D721Med (cell line): ENCODE data around the gene C1QTNF3.
"Not testable (repeated sequence)": the region's sequence is repeated elsewhere in the genome, so short reads cannot be mapped to it uniquely, and the experiment has no call there.

Experiments
- DNase-seq: peaks from one replicate; pipeline ENCODE4 v3.0.0; 2011; ENCODE audit warnings: low spot score; ENCODE audit not compliant: insufficient read length
- FAIRE-seq: peaks from 2 replicates; lab custom pipeline; 2011; peaks lifted over from hg19 to GRCh38; lab: Jason Lieb, UNC
- TF ChIP-seq, protein P1 (sequence below): IDR thresholded peaks from 2 replicates; pipeline ENCODE4 v1.5.1; 2012; ENCODE audit warnings: mild to moderate bottlenecking, control low read depth; ENCODE audit not compliant: insufficient read depth; ENCODE audit errors: missing control alignments

C1QTNF3 gene

DNA sequence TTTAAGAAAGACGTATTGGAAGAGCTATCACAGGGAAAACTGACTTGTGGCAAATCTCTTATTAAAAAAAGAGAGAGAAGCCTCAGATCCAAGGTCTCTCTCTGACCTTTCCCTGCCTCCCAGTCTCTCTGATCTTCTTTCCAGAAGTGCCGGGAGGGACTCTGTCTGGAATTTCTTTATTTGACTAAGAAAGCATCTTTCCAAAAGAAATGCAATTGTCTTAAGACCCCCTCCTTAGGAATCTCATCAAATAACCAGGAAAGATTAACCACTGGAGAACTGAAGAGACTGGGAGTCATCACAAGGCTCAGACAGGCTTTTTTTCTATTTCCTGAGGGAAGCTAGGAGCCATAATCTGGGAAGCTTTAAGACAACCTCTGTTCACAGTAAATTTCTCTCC, 4.6 kb downstream of the C1QTNF3 start:
- no peak for FAIRE-seq
- TF ChIP-seq, protein P1, sequence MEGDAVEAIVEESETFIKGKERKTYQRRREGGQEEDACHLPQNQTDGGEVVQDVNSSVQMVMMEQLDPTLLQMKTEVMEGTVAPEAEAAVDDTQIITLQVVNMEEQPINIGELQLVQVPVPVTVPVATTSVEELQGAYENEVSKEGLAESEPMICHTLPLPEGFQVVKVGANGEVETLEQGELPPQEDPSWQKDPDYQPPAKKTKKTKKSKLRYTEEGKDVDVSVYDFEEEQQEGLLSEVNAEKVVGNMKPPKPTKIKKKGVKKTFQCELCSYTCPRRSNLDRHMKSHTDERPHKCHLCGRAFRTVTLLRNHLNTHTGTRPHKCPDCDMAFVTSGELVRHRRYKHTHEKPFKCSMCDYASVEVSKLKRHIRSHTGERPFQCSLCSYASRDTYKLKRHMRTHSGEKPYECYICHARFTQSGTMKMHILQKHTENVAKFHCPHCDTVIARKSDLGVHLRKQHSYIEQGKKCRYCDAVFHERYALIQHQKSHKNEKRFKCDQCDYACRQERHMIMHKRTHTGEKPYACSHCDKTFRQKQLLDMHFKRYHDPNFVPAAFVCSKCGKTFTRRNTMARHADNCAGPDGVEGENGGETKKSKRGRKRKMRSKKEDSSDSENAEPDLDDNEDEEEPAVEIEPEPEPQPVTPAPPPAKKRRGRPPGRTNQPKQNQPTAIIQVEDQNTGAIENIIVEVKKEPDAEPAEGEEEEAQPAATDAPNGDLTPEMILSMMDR, result no peak
- DNase-seq, result no peak

DNA sequence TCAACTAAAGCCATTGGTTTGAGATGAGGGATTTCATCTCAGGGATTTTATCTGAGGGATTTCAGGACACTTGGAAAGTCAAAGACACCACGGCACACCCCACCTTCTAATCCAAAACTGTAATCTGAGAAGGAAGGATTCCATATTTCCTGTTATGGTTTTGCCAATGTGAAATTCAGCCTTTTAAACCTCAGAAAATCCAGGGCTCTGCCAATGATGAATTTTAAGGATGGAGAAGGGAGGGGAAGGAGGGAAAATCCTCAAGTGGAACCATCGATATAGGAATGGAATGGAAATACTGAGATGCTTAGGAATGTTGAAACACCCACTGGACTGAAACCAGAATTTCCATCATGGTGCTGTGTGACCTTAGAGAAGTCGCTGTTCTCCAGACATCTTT, 5.3 kb downstream of the C1QTNF3 start:
- DNase-seq (no peak), FAIRE-seq (no peak)
- TF ChIP-seq, protein P1, result no peak

DNA sequence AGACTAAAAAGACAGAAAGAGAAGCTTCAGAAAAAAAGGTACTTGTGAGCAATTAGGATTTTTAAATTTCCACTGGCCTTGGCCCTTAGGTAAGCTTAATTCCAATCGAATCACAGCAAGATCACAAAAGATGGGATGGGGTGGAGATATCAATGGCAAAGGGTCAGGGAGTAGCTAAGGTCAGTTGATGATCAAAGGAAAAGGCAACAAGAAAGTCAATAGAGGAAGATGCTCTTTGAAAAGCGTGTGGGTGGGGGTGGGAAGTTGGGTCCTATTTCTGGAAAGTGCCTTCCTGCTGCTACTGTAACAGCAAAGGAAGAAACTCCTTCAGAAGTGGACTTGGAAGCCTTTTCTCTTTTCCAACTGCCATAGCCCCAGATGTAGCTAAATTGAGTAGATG, 7.3 kb downstream of the C1QTNF3 start:
- DNase-seq, result no peak
- FAIRE-seq, result no peak
- TF ChIP-seq, protein P1, result no peak

DNA sequence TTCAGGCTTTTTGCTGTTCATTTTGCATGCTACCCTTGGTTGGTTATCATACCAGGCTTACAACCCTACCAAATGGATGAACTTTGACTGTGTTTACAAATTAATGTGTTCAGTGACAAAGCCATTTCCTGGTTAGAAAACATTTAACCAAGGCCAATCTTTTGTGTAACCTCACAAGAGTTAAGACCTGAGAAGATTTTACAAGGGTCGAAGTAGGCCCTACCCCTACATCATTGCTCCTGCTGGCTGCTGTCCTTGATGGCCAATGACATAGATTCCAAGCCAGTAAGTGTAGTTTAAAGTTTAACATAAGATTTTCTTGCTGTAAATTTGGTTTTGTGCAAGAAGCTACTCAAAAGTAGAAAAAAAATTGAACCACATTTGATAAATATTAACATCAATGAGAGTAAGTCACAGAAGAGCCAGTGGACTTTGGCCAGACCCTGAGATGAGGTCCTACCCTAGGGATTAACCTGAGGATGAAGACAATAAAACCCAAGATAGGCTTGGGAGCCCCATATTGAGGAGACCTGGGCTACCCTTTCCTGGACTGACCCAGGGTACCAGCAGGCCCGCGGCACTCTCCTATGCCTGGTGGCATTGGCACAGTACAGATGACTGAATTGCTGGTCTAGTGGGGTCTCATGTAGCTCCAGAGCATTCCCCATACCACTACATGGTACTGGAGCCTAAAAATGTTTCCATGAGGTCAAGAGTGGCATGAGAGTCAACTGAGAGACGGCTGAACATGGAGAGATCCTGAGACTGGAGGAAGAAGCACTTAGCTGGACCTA, 8.3 kb downstream of the C1QTNF3 start:
- FAIRE-seq, result no peak
- TF ChIP-seq, protein P1, result no peak
- DNase-seq, result no peak

DNA sequence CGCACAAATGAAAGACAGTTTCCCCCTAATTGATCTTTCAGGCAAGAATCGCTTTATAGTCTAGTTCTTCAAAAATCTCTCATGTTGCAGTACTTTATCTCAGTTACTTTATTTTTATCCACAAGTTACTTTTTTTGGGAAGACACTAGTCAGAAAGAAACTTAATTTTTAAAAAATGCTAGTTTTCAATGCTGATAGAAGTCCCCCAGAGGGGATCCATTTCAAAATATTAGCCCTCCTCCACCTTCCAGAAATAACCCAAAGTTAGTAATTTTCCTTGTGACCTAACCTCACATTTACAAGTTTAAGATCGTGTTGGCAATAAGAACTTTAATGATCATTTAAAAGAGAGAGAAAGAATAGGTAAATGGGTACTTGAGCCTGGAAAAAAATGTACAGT, 11.0 kb downstream of the C1QTNF3 start:
- FAIRE-seq, result no peak
- DNase-seq, result no peak
- TF ChIP-seq, protein P1, result no peak

DNA sequence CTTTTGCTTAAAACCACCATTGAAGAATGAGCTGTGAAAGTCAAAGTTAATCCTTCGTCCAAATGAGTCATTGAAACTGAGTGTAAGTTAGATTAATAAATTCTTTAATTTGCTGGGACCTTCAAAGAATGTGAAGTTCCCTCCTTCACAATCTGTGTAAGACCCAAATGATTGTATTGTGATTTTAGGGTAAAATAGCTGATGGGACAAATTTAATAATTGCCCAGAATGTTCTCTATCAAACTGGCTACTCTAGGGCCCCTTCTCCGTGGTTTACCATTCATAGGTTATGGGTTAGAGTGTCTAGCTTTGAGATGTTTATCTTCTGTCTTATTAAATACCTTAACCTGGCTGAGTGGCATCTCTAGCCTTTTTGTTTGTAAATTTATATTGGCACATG, 11.9 kb downstream of the C1QTNF3 start:
- TF ChIP-seq, protein P1, result no peak
- DNase-seq (no peak), FAIRE-seq (no peak)

DNA sequence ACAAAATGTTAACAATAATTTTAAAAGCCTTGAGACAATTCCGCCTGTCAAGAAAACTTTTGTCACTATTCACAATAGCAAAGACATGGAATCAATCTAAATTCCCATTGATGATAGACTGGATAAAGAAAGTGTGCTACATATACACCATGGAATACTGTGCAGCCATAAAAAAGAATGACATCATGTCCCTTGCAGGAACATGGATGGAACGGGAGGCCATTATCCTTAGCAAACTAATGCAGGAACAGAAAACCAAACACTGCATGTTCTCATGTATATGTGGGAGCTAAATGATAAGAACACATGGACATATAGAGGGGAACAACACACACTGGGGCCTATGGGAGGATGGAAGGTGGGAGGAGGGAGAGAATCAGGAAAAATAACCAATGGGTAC, 12.4 kb downstream of the C1QTNF3 start:
- not testable (repeated sequence) for DNase-seq, FAIRE-seq
